Measurements from ENCODE around the gene EFNA5.

- TF ChIP-seq CTCF (IDR thresholded peaks at IDR 0.05) (no peak), EP300 (IDR thresholded peaks at IDR 0.05) (no peak), POLR2AphosphoS5 (IDR thresholded peaks at IDR 0.05) (no peak)
Observed at GRCh38 chr5:107698286-107698685, 27.5 kb upstream of the EFNA5 start.

Data from gastroesophageal sphincter (tissue), 3 donors.